Measurements from ENCODE around the gene CDCA4. TPM values are rescaled to one million over a fixed set of nuclear protein-coding genes. Genes with fewer than 3 reads are reported as not detected.

Gene CDCA4
- total RNA-seq, 1 experiment from 2014 or later, result 57.7 TPM

DNA sequence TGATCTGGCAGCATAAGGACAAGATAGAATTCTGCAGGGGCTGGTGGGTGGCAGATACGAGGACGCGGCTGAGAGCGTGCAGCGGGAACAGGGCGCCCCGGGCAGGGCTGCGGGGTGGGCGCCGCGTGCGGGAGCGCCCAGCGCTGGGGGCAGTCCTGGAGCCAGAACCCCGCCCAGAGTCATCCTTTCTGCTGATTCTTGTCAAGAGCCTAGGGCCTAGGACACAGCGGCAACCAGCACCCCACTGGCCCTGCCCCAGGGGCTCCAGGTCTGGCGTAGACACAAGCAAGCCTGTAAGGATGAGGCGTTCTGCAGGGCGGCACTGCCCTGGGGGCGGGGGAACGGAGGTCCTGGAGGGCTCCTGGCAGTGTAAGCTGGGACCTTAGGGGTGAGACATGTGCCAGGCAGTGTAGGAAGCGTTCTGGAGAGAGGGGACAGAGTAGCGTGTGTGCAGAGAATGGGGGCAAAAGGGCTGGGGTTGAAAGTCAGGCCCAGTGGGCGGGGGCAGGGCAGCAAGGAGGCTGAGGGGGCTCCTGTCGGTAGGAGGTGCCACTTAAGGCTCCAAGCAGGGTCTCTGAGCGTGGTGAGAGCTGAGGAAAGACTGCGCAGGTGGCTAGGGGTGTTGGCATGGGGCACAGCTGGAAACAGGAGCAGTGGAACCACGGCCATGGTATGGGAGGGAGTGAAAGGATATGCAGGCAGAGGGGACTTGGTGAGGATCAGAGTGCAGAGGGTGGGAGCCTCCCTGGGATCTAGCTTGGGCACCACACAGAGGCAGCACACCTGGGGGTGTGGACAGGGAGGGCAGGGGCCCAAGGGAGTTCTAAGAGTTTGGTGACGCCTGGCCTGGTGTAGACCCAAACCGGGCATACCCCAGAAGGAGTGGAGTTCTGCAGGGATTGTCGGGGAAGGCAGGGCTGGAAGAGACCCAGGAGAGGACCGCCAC, 41.9 kb downstream of the CDCA4 start:
- H3K27ac ChIP-seq (ENCODE audit: insufficient read length, low read depth, low read length), result no peak overlapping the region
- no peak overlapping the region for H3T11ph ChIP-seq (ENCODE audit: low read length)
- H3K4ac ChIP-seq (ENCODE audit: low read depth, low read length), result no peak overlapping the region
- no peak overlapping the region for H2AFZ ChIP-seq (ENCODE audit: low read length)
- H3K9ac ChIP-seq (ENCODE audit: extremely low read depth, insufficient read length, low read length), result no peak overlapping the region
- peaks cover 7% of the 10 kb centered on the region for H4K20me1 ChIP-seq (ENCODE audit: control insufficient read depth, insufficient read depth, insufficient read length)
- no peaks in the 10 kb centered on the region; a peak in 1 of 5 replicates for H3K9me3 Mint-ChIP-seq
- H3K18ac ChIP-seq (ENCODE audit: insufficient read length, low read depth, low read length), result no peak overlapping the region
- peaks cover 15 to 28% of the 10 kb centered on the region in 2 experiments for H3K4me1 Mint-ChIP-seq
- no peak overlapping the region for H3K4me2 ChIP-seq (ENCODE audit: insufficient read depth, insufficient read length, low read length)
- WGBS (ENCODE audit: extremely low coverage, insufficient read length, low lambda C conversion rate), result no CpG with 5 or more reads among the region's 32 CpGs
- no peak overlapping the region for H3K27ac Mint-ChIP-seq
- H3K27me3 Mint-ChIP-seq (ENCODE audit: low read depth), result peaks cover 64% of the 10 kb centered on the region
- no peaks in the 10 kb centered on the region for H3K79me1 ChIP-seq (ENCODE audit: insufficient read depth, low read depth, low read length, poor library complexity, severe bottlenecking)
- no peak overlapping the region for H4K8ac ChIP-seq (replicated peaks; ENCODE audit: insufficient read length, low read depth, low read length)
- H3K14ac ChIP-seq (ENCODE audit: insufficient read depth, low read length), result no peak overlapping the region
- H2BK20ac ChIP-seq (ENCODE audit: low read depth, low read length, poor library complexity, severe bottlenecking), result no peak overlapping the region
- no peak overlapping the region for H3K23ac ChIP-seq (ENCODE audit: insufficient read length, low read depth, low read length)
- no peaks in the 10 kb centered on the region for H3K23me2 ChIP-seq (ENCODE audit: insufficient read length, low read depth, low read length, poor library complexity, severe bottlenecking)
- peaks cover 14% of the 10 kb centered on the region; the same call in 1 of the 2 replicates for H3K27me3 ChIP-seq (ENCODE audit: insufficient read depth, low read length)
- no peaks in the 10 kb centered on the region for H3K4me1 ChIP-seq (ENCODE audit: insufficient read depth, low read length)
- no peak overlapping the region for H3K56ac ChIP-seq (ENCODE audit: insufficient read length, low read depth, low read length)
- no peak overlapping the region for H2BK12ac ChIP-seq (ENCODE audit: insufficient read length, low read depth, low read length)
- no peaks in the 10 kb centered on the region for H3K79me2 ChIP-seq (ENCODE audit: insufficient read depth, low read length)
- no peaks in the 10 kb centered on the region for H3K9me3 ChIP-seq (ENCODE audit: control insufficient read depth, low read depth, low read length)
- no peaks in the 10 kb centered on the region for H3K36me3 Mint-ChIP-seq (ENCODE audit: insufficient read depth in 1 of 3, low read depth in 3 of 3)
- H2BK15ac ChIP-seq (ENCODE audit: low read depth, low read length), result no peak overlapping the region
- no peak overlapping the region for H4K91ac ChIP-seq (ENCODE audit: insufficient read length, low read depth, low read length)
- no peak overlapping the region for H4K5ac ChIP-seq (ENCODE audit: insufficient read length, low read depth, low read length)
- peak; percentile 38 for DNase-seq
- peak overlapping the region; percentile 53 to 76 for H3K4me3 Mint-ChIP-seq
- no peak overlapping the region for H2BK120ac ChIP-seq (ENCODE audit: low read depth, low read length, poor library complexity, severe bottlenecking)
- TF ChIP-seq, protein P1, sequence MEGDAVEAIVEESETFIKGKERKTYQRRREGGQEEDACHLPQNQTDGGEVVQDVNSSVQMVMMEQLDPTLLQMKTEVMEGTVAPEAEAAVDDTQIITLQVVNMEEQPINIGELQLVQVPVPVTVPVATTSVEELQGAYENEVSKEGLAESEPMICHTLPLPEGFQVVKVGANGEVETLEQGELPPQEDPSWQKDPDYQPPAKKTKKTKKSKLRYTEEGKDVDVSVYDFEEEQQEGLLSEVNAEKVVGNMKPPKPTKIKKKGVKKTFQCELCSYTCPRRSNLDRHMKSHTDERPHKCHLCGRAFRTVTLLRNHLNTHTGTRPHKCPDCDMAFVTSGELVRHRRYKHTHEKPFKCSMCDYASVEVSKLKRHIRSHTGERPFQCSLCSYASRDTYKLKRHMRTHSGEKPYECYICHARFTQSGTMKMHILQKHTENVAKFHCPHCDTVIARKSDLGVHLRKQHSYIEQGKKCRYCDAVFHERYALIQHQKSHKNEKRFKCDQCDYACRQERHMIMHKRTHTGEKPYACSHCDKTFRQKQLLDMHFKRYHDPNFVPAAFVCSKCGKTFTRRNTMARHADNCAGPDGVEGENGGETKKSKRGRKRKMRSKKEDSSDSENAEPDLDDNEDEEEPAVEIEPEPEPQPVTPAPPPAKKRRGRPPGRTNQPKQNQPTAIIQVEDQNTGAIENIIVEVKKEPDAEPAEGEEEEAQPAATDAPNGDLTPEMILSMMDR (conservative IDR thresholded peaks at IDR 0.05), result no peak
- H2AK5ac ChIP-seq (ENCODE audit: insufficient read length, low read length), result no peak overlapping the region
- H2BK5ac ChIP-seq (ENCODE audit: insufficient read length, low read length), result no peak overlapping the region
